Mammary epithelial cell (primary cell): ENCODE data around the gene P2RY8.
"Not testable (repeated sequence)": the region's sequence is repeated elsewhere in the genome, so short reads cannot be mapped to it uniquely, and the experiment has no call there.

Source experiments
- EZH2 ChIP-seq: IDR thresholded peaks from 2 replicates; pipeline ENCODE4 v1.6.1; 2012; ENCODE audit warnings: low read length, inconsistent platforms, borderline replicate concordance
- TF ChIP-seq, protein P1 (sequence below), 2 donors: IDR thresholded peaks in 1 of 2; conservative IDR thresholded peaks in 1 of 2; 2 replicates each; pipeline ENCODE4 v1.5.1; 2011 to 2012; ENCODE audit warnings: inconsistent platforms in 2 of 2, low read length in 2 of 2, mild to moderate bottlenecking in 2 of 2, control low read depth in 1 of 2, low read depth in 1 of 2; ENCODE audit not compliant: insufficient read depth in 1 of 2; ENCODE audit errors: extremely low read depth in 1 of 2

GRCh38 chrX:1447969-1448572 is 88.9 kb downstream of the P2RY8 start:
- TF ChIP-seq, protein P1, sequence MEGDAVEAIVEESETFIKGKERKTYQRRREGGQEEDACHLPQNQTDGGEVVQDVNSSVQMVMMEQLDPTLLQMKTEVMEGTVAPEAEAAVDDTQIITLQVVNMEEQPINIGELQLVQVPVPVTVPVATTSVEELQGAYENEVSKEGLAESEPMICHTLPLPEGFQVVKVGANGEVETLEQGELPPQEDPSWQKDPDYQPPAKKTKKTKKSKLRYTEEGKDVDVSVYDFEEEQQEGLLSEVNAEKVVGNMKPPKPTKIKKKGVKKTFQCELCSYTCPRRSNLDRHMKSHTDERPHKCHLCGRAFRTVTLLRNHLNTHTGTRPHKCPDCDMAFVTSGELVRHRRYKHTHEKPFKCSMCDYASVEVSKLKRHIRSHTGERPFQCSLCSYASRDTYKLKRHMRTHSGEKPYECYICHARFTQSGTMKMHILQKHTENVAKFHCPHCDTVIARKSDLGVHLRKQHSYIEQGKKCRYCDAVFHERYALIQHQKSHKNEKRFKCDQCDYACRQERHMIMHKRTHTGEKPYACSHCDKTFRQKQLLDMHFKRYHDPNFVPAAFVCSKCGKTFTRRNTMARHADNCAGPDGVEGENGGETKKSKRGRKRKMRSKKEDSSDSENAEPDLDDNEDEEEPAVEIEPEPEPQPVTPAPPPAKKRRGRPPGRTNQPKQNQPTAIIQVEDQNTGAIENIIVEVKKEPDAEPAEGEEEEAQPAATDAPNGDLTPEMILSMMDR (conservative IDR thresholded peaks at IDR 0.05 in 1 of 2, IDR thresholded peaks at IDR 0.05 in 1 of 2; ENCODE audit: extremely low read depth in 1 of 2, insufficient read depth in 1 of 2, low read depth in 1 of 2, low read length in 2 of 2): not testable (repeated sequence)
- TF ChIP-seq EZH2: not testable (repeated sequence)
